ENCODE data around the gene PNCK.

DNA sequence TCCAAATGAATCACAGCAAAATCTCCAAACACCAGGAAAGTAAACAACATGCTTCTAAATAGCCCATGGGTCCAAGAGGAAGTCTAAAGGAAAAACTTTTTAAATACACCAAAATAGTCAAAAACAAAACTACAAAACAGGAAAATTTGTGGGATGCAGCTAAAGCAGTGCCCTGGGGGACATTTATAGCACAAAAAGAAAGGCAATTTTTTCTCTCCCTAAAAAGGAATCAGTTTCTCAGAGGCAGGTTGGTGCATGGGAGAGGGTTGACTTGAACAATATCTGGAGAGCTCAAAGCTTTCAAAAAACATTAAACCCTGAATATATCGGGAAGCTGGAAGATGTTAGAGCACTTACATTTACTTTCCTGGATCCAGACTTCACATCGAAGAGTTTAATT lies 42.3 kb downstream of the PNCK start:
- TF ChIP-seq CTCF (IDR thresholded peaks at IDR 0.05): no peak
- no peak for TF ChIP-seq REST (IDR thresholded peaks at IDR 0.05; ENCODE audit: insufficient read depth in 1 of 2, low read depth in 2 of 2, low read length in 1 of 2)
- no peak for TF ChIP-seq POLR2AphosphoS5 (IDR thresholded peaks at IDR 0.05; ENCODE audit: low read depth, low read length)
- no peak for TF ChIP-seq TCF7L2 (IDR thresholded peaks at IDR 0.05; ENCODE audit: low read depth, low read length)
- TF ChIP-seq SIN3A (IDR thresholded peaks at IDR 0.05; ENCODE audit: borderline replicate concordance, insufficient read depth, low read depth, low read length): no peak
